ENCODE data around the gene RTP3. TPM values are rescaled to one million over a fixed set of nuclear protein-coding genes. Genes with fewer than 3 reads are reported as not detected.

Gene RTP3
- polyA plus RNA-seq, 1 experiment, result not detected

- Histone ChIP-seq H3K27me3 (ENCODE audit: control insufficient read depth, insufficient read depth, low read length) (peaks cover 8% of the 10 kb centered on the region), H3K36me3 (ENCODE audit: control insufficient read depth, insufficient read depth, low read length) (no peaks in the 10 kb centered on the region), H3K4me3 (ENCODE audit: low read depth, low read length) (no peak overlapping the region)
- no peak for DNase-seq (ENCODE audit: low read depth)
- ChIA-PET POLR2A (no interaction called here), CTCF (interaction anchor here (4.1 kb wide), 1 partner anchor 10 kb away, joined by 36 read pairs; no protein-coding TSS in a partner anchor)
- no peak for TF ChIP-seq CTCF (IDR thresholded peaks at IDR 0.05; ENCODE audit: insufficient read depth, low read depth, low read length)
These were observed 20.0 kb upstream of the RTP3 start for GRCh38 chr3:46477756-46478155.

GRCh38 chr3:46478341-46478740 lies 19.4 kb upstream of the RTP3 start:
- CTCF ChIA-PET, result interaction anchor here (1.4 to 4.1 kb wide), 2 partner anchors 10 to 35 kb away, joined by 3 to 36 read pairs; no protein-coding TSS in a partner anchor
- POLR2A ChIA-PET, result no interaction called here
- Histone ChIP-seq H3K4me3 (ENCODE audit: low read depth, low read length) (no peak overlapping the region), H3K27me3 (ENCODE audit: control insufficient read depth, insufficient read depth, low read length) (peaks cover 5% of the 10 kb centered on the region), H3K36me3 (ENCODE audit: control insufficient read depth, insufficient read depth, low read length) (no peaks in the 10 kb centered on the region)
- DNase-seq (ENCODE audit: low read depth), result no peak
- TF ChIP-seq CTCF (IDR thresholded peaks at IDR 0.05; ENCODE audit: insufficient read depth, low read depth, low read length), result no peak

GRCh38 chr3:46479021-46479420 lies 18.8 kb upstream of the RTP3 start:
- TF ChIP-seq CTCF (IDR thresholded peaks at IDR 0.05; ENCODE audit: insufficient read depth, low read depth, low read length), result no peak
- Histone ChIP-seq H3K36me3 (ENCODE audit: control insufficient read depth, insufficient read depth, low read length) (no peaks in the 10 kb centered on the region), H3K4me3 (ENCODE audit: low read depth, low read length) (no peak overlapping the region), H3K27me3 (ENCODE audit: control insufficient read depth, insufficient read depth, low read length) (peaks cover 5% of the 10 kb centered on the region)
- POLR2A ChIA-PET, result no interaction called here
- no peak for DNase-seq (ENCODE audit: low read depth)
- CTCF ChIA-PET, result interaction anchor here (1.4 to 4.1 kb wide), 2 partner anchors 9 to 36 kb away, joined by 3 to 36 read pairs; no protein-coding TSS in a partner anchor

- ChIA-PET CTCF (interaction anchor here (1.4 to 2.1 kb wide), 2 partner anchors 9 to 36 kb away, joined by 3 to 17 read pairs; no protein-coding TSS in a partner anchor), POLR2A (no interaction called here)
- Histone ChIP-seq H3K4me3 (ENCODE audit: low read depth, low read length) (no peak overlapping the region), H3K36me3 (ENCODE audit: control insufficient read depth, insufficient read depth, low read length) (no peaks in the 10 kb centered on the region), H3K27me3 (ENCODE audit: control insufficient read depth, insufficient read depth, low read length) (peaks cover 5% of the 10 kb centered on the region)
- TF ChIP-seq CTCF (IDR thresholded peaks at IDR 0.05; ENCODE audit: insufficient read depth, low read depth, low read length), result no peak
- no peak for DNase-seq (ENCODE audit: low read depth)
These were observed 18.1 kb upstream of the RTP3 start for GRCh38 chr3:46479696-46480095.

- Histone ChIP-seq H3K27me3 (ENCODE audit: control insufficient read depth, insufficient read depth, low read length) (peaks cover 5% of the 10 kb centered on the region), H3K4me3 (ENCODE audit: low read depth, low read length) (no peak overlapping the region), H3K36me3 (ENCODE audit: control insufficient read depth, insufficient read depth, low read length) (no peaks in the 10 kb centered on the region)
- CTCF ChIA-PET, result interaction anchor here (0.7 to 2.1 kb wide), 3 partner anchors 8 to 149 kb away, joined by 4 to 17 read pairs (median 6); no protein-coding TSS in a partner anchor
- POLR2A ChIA-PET, result no interaction called here
- no peak for DNase-seq (ENCODE audit: low read depth)
- TF ChIP-seq CTCF (IDR thresholded peaks at IDR 0.05; ENCODE audit: insufficient read depth, low read depth, low read length), result no peak
These were observed 17.1 kb upstream of the RTP3 start for GRCh38 chr3:46480491-46481195.

All from BJ (cell line).